Measurements from ENCODE around the gene NUP42. TPM values are rescaled to one million over a fixed set of nuclear protein-coding genes. Genes with fewer than 3 reads are reported as not detected.

The NUP42 gene
- total and polyA plus RNA-seq, 10 of the 15 experiments (the other 5 are each of a cell fraction or from before 2014, with no cell fraction given): 48.6 to 124 (median 74.3) TPM

GRCh38 chr7:23181684-23182553, at the start of gene NUP42 (continued):
- 0 out of 2 replicates have a peak, but pooled peaks have one; percentile 23 for TF ChIP-seq CEBPZ (IDR thresholded peaks at IDR 0.05; ENCODE audit: low read depth, low read length)
- TF ChIP-seq E4F1 (IDR thresholded peaks at IDR 0.05; ENCODE audit: borderline replicate concordance, partially characterized antibody): peak; percentile 75
- no peak for TF ChIP-seq MLLT1 (IDR thresholded peaks at IDR 0.05)
- peak; percentile 90 for TF ChIP-seq YY1 (IDR thresholded peaks at IDR 0.05; ENCODE audit: low read depth, low read length)
- TF ChIP-seq MEF2A (IDR thresholded peaks at IDR 0.05; ENCODE audit: insufficient read depth, low read depth, low read length): 0 out of 2 replicates have a peak, but pooled peaks have one; percentile 31
- TF ChIP-seq ETV6 (conservative IDR thresholded peaks at IDR 0.05 in 1 of 2, IDR thresholded peaks at IDR 0.05 in 1 of 2; ENCODE audit: borderline replicate concordance in 1 of 2, low read depth in 1 of 2): peak in 1 of 2 experiments; percentile 43; a peak in 1 of 4 replicates
- no peak for TF ChIP-seq CBX3 (IDR thresholded peaks at IDR 0.05; ENCODE audit: borderline replicate concordance, low read depth)
- peak; percentile 53; the same call in 1 of the 2 replicates for TF ChIP-seq CBFB (IDR thresholded peaks at IDR 0.05; ENCODE audit: low read depth)
- peak; percentile 47; the same call in 1 of the 2 replicates for TF ChIP-seq PRDM15 (CRISPR knock-in tag; IDR thresholded peaks at IDR 0.05)
- no peak for TF ChIP-seq ZBTB4 (CRISPR knock-in tag; IDR thresholded peaks at IDR 0.05)
- peak; percentile 29 for TF ChIP-seq SIX5 (IDR thresholded peaks at IDR 0.05; ENCODE audit: low read depth, low read length, severe bottlenecking)
- TF ChIP-seq ZSCAN29 (IDR thresholded peaks at IDR 0.05): no peak
